ENCODE measurements around the gene AIFM3. TPM values are rescaled to one million over a fixed set of nuclear protein-coding genes. Genes with fewer than 3 reads are reported as not detected.

The AIFM3 gene
- 1.9 to 5.0 TPM (median 3.7 TPM) in 5 replicates for total RNA-seq (2022; extraction: Qiagen RNA extraction; ENCODE audit: low read depth)

GRCh38 chr22:20966883-20967696, at the start of gene AIFM3:
TSS of gene AIFM3 (plus strand) at chr22:20967255. CDS start at chr22:20967945, 690 bp downstream.

GRCh38 chr22:20981787-20982562, 14.9 kb downstream of the AIFM3 start, which contains the start of gene LZTR1:
TSS of gene LZTR1 (plus strand) at chr22:20982297. CDS start at chr22:20982372, 75 bp downstream.

GRCh38 chr22:21001601-21002325, 34.7 kb downstream of the AIFM3 start, which contains the start of gene THAP7:
TSS of gene THAP7 (minus strand) at chr22:21002118. CDS start at chr22:21001911, 207 bp downstream.

GRCh38 chr22:21014726-21015465, 47.8 kb downstream of the AIFM3 start, which contains the start of gene P2RX6:
TSS of gene P2RX6 (plus strand) at chr22:21015165. CDS start at chr22:21015175, 10 bp downstream.

Other genes starting within 250 kb of the AIFM3 start
- not detected in 5 replicates for gene SERPIND1, start 193.1 kb upstream of the AIFM3 start, total RNA-seq (2022; extraction: Qiagen RNA extraction; ENCODE audit: low read depth)
- 14.1 to 21.9 TPM (median 21.2 TPM) in 5 replicates for gene PI4KA, start 108.4 kb upstream of the AIFM3 start, total RNA-seq (2022; extraction: Qiagen RNA extraction; ENCODE audit: low read depth)
- 17.0 to 18.8 TPM (median 18.4 TPM) in 5 replicates for gene SNAP29, start 108.2 kb upstream of the AIFM3 start, total RNA-seq (2022; extraction: Qiagen RNA extraction; ENCODE audit: low read depth)
- 20.7 to 24.6 TPM (median 22.5 TPM) in 5 replicates for gene CRKL, start 49.8 kb upstream of the AIFM3 start, total RNA-seq (2022; extraction: Qiagen RNA extraction; ENCODE audit: low read depth)
- gene LZTR1, start 15.0 kb downstream of the AIFM3 start, total RNA-seq (2022; extraction: Qiagen RNA extraction; ENCODE audit: low read depth) = 9.9 to 22.7 TPM (median 19.3 TPM) in 5 replicates
- gene THAP7, start 34.9 kb downstream of the AIFM3 start, total RNA-seq (2022; extraction: Qiagen RNA extraction; ENCODE audit: low read depth) = 14.4 to 28.4 TPM (median 25.2 TPM) in 5 replicates
- gene P2RX6, start 47.9 kb downstream of the AIFM3 start, total RNA-seq (2022; extraction: Qiagen RNA extraction; ENCODE audit: low read depth) = 0.40 to 1.1 TPM (median 0.64 TPM) in 5 replicates
- gene SLC7A4, start 65.3 kb downstream of the AIFM3 start, total RNA-seq (2022; extraction: Qiagen RNA extraction; ENCODE audit: low read depth) = not detected in 5 replicates
- gene LRRC74B, start 78.7 kb downstream of the AIFM3 start, total RNA-seq (2022; extraction: Qiagen RNA extraction; ENCODE audit: low read depth) = not detected in 5 replicates

All from A549 treated with ZK216348 at 1 μM for 4 hours (cell line).